HTERT RPE-1 (cell line): Measurements from ENCODE around the gene SPDYE18.
"Not testable (repeated sequence)": the region's sequence is repeated elsewhere in the genome, so short reads cannot be mapped to it uniquely, and the experiment has no call there.

Experiments used
- in situ Hi-C: fragments of 300-500 bp; cut with MboI; formaldehyde crosslinking; loops from 4 replicates; pipeline ENCODE4 v1.14.3; 2020; ENCODE audit warnings: low sequenced_read_pairs

SPDYE18 gene, protein sequence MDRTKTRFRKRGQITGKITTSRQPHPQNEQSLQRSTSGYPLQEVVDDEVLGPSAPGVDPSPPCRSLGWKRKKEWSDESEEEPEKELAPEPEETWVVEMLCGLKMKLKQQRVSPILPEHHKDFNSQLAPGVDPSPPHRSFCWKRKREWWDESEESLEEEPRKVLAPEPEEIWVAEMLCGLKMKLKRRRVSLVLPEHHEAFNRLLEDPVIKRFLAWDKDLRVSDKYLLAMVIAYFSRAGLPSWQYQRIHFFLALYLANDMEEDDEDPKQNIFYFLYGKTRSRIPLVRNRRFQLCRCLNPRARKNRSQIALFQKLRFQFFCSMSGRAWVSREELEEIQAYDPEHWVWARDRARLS

DNA sequence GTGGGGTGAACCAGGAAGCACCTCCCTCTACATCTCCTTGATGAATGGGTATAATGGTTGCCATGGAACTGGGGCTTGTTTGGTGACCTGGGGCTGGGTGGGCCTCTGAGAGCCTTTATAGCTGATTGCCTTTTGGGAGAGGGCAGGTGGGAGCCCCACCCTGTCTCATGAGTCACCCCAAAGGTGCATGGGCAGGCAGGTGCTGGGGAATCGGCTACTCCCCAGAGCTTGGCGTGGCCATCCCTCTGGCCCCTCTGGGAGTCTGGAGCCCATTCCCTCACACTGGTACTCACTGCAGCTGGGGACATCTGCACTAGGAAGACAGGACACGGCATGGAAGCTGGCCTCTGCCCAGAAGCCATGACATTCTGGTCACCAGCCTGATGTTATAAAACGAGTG, at the start of gene SPDYE18:
Gene SPDYE18, minus strand, starts transcription at position 2 of the 400 bp plus-strand sequence. CDS start 2,046 bp downstream, outside the sequence.
- in situ Hi-C loops, result not testable (repeated sequence)

- in situ Hi-C loops, result not testable (repeated sequence)
These were observed 46.0 kb upstream of the SPDYE18 start for GRCh38 chr7:77108362-77108761.

DNA sequence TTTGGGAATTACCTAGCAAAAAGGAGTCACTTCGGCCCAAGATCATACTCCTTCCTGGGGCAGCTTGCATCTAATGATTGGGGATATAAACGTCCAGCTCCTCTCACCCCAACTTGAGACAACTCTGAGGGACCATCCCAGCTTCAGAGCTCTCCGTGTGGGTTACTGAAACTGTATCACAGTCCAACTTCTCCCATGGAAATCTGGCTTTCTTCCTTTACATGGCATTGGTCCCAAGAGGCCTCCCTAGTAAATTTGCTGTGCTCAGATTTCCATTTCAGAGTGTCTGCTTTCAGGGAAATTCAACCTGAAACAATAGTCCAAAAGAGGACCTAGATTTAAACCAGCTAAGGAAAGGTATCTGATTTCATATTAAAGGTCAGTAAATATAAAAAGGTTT, 45.3 kb upstream of the SPDYE18 start:
- in situ Hi-C loops, result not testable (repeated sequence)

GRCh38 chr7:77105904-77106303, 43.5 kb upstream of the SPDYE18 start:
- in situ Hi-C loops, result not testable (repeated sequence)

DNA sequence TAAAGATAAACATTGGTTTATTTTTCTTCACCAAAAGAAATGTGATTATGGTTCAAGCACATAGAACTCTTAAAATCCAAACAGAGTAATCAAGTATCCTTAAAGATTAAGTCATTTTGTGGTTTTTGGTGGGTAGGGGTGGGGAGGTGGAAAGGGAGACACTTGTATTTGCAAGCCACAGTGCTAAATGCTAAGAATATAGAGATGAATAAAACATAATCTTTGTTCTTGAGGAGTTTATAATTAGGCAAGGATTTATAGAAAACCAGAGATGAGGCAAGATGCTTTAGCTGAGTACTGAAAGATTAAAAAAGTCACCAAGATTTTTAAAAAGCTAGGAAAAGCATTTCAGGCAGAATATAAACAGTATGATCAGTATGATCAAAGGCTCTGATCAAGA, 40.3 kb upstream of the SPDYE18 start:
- in situ Hi-C loops, result not testable (repeated sequence)

GRCh38 chr7:77101187-77101586, 38.8 kb upstream of the SPDYE18 start:
- in situ Hi-C loops, result not testable (repeated sequence)

DNA sequence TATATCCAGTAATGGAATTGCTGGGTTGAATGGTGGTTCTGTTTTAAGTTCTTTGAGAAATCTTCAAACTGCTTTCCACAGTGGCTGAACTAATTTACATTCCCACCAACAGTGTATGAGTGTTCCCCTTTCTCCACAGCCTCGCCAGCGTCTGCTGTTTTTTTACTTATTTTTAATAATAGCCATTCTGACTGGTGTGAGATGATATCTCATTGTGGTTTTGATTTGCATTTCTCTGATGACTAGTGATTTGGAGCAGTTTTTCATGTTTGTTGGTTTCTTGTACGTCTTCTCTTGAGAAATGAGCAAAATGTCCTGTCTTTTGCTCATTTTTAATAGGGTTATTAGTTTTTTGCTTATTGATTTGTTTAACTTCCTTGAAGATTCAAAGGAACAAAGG, 38.1 kb upstream of the SPDYE18 start:
- in situ Hi-C loops, result not testable (repeated sequence)

- in situ Hi-C loops, result not testable (repeated sequence)
These were observed 29.9 kb upstream of the SPDYE18 start for GRCh38 chr7:77092301-77092700.

DNA sequence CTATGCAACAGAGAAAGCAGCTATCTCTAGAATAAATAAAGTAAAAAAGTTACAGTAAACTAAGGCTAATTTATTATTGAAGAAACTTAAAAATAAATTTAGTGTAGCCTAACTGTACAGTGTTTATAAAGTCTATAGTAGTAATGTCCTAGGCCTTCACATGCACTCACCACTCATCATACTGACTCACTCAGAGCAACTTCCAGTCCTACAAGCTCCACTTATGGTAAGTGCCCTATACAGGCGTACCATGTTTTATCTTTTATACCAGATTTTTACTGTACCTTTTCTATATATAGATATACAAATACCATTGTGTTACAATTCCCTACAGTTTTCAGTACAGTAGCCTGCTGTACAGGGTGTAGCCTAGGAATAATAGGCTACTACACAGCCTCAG, 19.8 kb upstream of the SPDYE18 start:
- in situ Hi-C loops, result not testable (repeated sequence)

DNA sequence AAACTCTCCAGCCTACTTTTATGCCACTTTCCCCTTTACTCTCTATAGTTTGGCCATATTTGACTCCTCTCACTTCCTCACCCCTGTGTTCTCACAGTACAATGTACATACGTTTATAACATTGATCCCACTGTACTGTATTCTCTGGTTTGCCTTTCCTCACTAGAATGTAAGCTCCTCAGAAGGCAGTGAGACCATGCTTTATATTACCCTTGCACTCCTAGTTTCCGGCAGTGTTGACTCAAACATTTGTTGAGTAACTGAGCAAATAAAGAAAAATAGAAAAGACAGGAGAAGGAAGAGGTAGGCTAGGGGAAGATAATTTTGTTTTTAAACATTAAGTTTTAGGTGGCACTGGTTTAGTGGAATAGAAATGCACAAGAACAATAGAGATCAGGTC, 17.9 kb upstream of the SPDYE18 start:
- in situ Hi-C loops, result not testable (repeated sequence)

DNA sequence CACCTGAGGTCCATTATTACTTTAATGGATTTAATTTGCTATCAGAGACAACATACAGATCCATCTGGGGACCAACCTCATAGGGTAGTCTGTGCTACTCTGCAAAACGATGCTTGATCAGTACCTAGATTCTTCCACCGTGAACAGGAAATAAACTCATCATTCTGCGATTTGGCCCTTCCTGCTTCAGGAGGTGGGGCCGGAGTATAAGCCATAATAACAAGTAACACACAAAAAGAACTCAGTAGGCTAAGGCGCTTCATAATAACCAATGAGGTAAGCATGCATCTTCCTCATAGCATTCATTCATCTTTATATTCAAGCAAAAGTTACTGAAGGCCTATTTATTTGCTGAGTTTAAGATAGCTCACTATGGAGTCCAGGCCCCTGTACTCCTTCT, 17.3 kb upstream of the SPDYE18 start:
- in situ Hi-C loops, result not testable (repeated sequence)

DNA sequence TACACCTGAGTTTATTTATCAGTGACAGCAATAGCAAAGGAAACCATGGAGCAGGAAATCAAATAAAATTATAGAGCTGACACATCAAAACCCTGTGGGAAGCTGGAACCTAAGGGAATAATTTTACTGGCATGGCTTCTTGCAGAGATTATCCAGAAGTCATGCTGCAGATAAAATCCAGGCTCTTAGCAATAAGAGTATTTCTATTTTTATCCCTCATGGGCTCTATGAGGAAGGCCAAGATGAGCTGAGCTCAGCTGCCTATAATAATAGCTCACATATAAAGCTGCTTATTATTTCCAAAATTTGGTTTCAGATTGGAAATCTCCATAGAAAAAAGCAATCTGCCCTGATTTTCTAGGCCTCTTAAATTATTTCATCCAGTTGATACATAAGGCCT, 16.8 kb upstream of the SPDYE18 start:
- in situ Hi-C loops, result not testable (repeated sequence)

DNA sequence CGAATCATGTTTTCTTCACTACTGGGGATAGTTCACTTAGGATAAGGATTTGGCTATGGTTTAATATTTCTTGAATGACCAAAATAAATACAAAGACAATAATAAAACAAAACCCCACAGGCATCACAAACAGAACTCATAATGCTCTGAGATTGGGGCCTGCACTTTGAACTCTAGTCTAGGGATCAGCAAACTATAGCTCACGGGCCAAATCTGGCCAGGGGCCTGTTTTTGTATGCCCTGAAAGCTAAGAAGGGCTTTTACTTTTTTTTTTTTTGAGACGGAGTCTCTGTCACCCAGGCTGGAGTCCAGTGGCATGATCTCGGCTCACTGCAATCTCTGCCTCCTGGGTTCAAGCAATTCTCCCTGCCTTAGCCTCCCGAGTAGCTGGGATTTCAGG, 14.7 kb upstream of the SPDYE18 start:
- in situ Hi-C loops, result not testable (repeated sequence)

GRCh38 chr7:77074786-77075396, 12.5 kb upstream of the SPDYE18 start:
- in situ Hi-C loops, result not testable (repeated sequence)

GRCh38 chr7:77071108-77071507, 8.8 kb upstream of the SPDYE18 start:
- in situ Hi-C loops, result not testable (repeated sequence)

DNA sequence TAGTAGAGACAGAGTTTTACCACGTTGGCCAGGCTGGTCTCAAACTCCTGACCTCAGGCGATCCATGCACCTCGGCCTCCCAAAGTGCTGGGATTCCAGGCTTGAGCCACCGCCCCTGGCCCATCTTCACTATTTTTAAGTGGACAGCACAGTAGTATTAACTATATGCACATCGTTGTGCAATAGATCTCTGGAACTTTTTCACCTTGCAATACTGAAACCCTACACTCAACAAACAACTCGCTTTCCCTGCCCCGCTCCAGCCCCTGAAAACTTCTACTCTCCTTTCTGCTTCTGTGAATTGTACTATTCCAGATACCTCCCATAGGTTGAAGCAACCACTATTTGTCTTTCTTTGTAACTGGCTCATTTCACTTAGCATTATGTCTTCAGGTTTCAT, 3.5 kb upstream of the SPDYE18 start:
- in situ Hi-C loops, result not testable (repeated sequence)

- in situ Hi-C loops, result not testable (repeated sequence)
These were observed 1.4 kb upstream of the SPDYE18 start for GRCh38 chr7:77063732-77064131.

GRCh38 chr7:77032261-77032660, 30.1 kb downstream of the SPDYE18 start, which contains the start of gene SPDYE17:
Gene SPDYE17 (minus strand): TSS chr7:77032361. CDS start chr7:77030570, 1,791 bp downstream.
- in situ Hi-C loops, result not testable (repeated sequence)

- in situ Hi-C loops, result not testable (repeated sequence)
These were observed 36.0 kb downstream of the SPDYE18 start for GRCh38 chr7:77026349-77026748.

GRCh38 chr7:77010074-77010680, 52.2 kb downstream of the SPDYE18 start:
- in situ Hi-C loops, result not testable (repeated sequence)

GRCh38 chr7:77008000-77008399, 54.4 kb downstream of the SPDYE18 start:
- in situ Hi-C loops, result not testable (repeated sequence)
